Measurements from ENCODE around the gene SRCAP. TPM values are rescaled to one million over a fixed set of nuclear protein-coding genes. Genes with fewer than 3 reads are reported as not detected.

Gene SRCAP
- total RNA-seq, 1 donor from 2014 or later = 79.7 TPM

- Mint-ChIP-seq H3K27me3 (ENCODE audit: low read depth) (no peaks in the 10 kb centered on the region), H3K27ac (no peak overlapping the region), H3K4me3 (no peak overlapping the region), H3K9me3 (no peaks in the 10 kb centered on the region), H3K4me1 (peaks cover 7% of the 10 kb centered on the region), H3K36me3 (peaks cover 17% of the 10 kb centered on the region)
- TF ChIP-seq, protein P1, sequence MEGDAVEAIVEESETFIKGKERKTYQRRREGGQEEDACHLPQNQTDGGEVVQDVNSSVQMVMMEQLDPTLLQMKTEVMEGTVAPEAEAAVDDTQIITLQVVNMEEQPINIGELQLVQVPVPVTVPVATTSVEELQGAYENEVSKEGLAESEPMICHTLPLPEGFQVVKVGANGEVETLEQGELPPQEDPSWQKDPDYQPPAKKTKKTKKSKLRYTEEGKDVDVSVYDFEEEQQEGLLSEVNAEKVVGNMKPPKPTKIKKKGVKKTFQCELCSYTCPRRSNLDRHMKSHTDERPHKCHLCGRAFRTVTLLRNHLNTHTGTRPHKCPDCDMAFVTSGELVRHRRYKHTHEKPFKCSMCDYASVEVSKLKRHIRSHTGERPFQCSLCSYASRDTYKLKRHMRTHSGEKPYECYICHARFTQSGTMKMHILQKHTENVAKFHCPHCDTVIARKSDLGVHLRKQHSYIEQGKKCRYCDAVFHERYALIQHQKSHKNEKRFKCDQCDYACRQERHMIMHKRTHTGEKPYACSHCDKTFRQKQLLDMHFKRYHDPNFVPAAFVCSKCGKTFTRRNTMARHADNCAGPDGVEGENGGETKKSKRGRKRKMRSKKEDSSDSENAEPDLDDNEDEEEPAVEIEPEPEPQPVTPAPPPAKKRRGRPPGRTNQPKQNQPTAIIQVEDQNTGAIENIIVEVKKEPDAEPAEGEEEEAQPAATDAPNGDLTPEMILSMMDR (IDR thresholded peaks at IDR 0.05; ENCODE audit: unreplicated experiment) = no peak
- DNase-seq (ENCODE audit: low spot score in 2 of 2, unreplicated experiment in 2 of 2) = no peak
Observed at GRCh38 chr16:30750876-30751465, 52.0 kb downstream of the SRCAP start.

DNA sequence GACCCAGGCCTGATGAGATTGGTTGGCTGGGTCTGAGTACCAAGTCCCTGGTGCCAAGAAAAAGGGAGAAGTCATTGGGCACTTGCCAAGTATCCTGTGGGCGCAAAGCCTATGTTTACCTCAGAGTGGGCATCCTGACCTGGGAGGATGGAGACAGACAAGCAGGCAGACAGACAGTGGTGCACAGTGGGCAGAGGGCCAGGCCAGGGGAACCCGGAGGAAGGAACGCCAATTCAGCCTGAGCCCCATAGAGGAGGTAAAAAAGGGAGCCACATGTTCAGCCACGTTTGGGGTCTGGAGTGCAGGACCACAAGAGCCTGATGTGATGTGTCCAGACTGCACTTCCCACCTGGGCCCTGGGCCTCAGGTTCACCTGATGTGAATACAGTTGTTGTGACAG, 54.6 kb downstream of the SRCAP start:
- Mint-ChIP-seq H3K36me3 (peaks cover 18% of the 10 kb centered on the region), H3K4me1 (peaks cover 2% of the 10 kb centered on the region), H3K27ac (no peak overlapping the region), H3K27me3 (ENCODE audit: low read depth) (no peaks in the 10 kb centered on the region), H3K4me3 (no peak overlapping the region), H3K9me3 (no peaks in the 10 kb centered on the region)
- TF ChIP-seq, protein P1 (IDR thresholded peaks at IDR 0.05; ENCODE audit: unreplicated experiment) = no peak
- DNase-seq (ENCODE audit: low spot score in 2 of 2, unreplicated experiment in 2 of 2) = no peak

DNA sequence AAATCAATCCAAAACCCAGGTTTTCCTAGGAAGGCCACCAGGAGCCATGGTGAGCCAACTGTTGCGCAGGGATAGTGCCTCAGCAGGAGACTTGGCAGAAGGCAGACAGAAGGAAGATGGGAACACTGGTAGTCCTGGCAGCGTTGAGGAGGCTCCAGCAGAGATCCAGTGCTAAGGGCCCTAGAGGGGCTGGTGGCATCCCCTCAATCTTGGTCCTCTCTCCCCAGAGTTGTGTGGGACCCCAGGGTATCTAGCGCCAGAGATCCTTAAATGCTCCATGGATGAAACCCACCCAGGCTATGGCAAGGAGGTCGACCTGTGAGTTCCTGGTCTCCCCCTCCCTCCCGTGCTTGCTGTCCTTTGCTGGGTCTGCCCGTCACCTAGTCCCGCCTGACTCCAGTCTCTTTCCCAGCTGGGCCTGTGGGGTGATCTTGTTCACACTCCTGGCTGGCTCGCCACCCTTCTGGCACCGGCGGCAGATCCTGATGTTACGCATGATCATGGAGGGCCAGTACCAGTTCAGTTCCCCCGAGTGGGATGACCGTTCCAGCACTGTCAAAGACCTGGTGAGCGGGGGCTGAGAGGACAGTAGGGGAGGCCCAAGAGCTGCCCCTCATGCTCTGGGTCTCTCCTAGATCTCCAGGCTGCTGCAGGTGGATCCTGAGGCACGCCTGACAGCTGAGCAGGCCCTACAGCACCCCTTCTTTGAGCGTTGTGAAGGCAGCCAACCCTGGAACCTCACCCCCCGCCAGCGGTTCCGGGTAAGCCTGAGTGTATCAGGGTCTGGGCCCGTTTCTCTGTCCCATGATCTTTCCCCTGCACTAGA, 57.2 kb downstream of the SRCAP start:
- Mint-ChIP-seq H3K27me3 (ENCODE audit: low read depth) (no peaks in the 10 kb centered on the region), H3K4me3 (no peak overlapping the region), H3K27ac (no peak overlapping the region), H3K36me3 (peaks cover 16% of the 10 kb centered on the region), H3K9me3 (no peaks in the 10 kb centered on the region), H3K4me1 (peaks cover 5% of the 10 kb centered on the region)
- TF ChIP-seq, protein P1 (IDR thresholded peaks at IDR 0.05; ENCODE audit: unreplicated experiment) = no peak
- no peak for DNase-seq (ENCODE audit: low spot score in 2 of 2, unreplicated experiment in 2 of 2)

DNA sequence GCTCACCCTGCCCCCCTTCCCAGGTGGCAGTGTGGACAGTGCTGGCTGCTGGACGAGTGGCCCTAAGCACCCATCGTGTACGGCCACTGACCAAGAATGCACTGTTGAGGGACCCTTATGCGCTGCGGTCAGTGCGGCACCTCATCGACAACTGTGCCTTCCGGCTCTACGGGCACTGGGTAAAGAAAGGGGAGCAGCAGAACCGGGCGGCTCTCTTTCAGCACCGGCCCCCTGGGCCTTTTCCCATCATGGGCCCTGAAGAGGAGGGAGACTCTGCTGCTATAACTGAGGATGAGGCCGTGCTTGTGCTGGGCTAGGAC, 57.8 kb downstream of the SRCAP start:
- Mint-ChIP-seq H3K9me3 (no peaks in the 10 kb centered on the region), H3K36me3 (peaks cover 12% of the 10 kb centered on the region), H3K4me3 (no peak overlapping the region)

GRCh38 chr16:30757316-30757715, 58.3 kb downstream of the SRCAP start:
- Mint-ChIP-seq H3K27ac (no peak overlapping the region), H3K4me1 (peaks cover 9% of the 10 kb centered on the region), H3K4me3 (no peak overlapping the region), H3K27me3 (ENCODE audit: low read depth) (no peaks in the 10 kb centered on the region), H3K36me3 (peaks cover 12% of the 10 kb centered on the region), H3K9me3 (no peaks in the 10 kb centered on the region)
- DNase-seq (ENCODE audit: low spot score in 2 of 2, unreplicated experiment in 2 of 2) = no peak
- TF ChIP-seq, protein P1 (IDR thresholded peaks at IDR 0.05; ENCODE audit: unreplicated experiment) = no peak

More for the DNA sequence above, 57.8 kb downstream of the SRCAP start:
- TF ChIP-seq, protein P1 (IDR thresholded peaks at IDR 0.05; ENCODE audit: unreplicated experiment) = no peak
- H3K27me3 Mint-ChIP-seq (ENCODE audit: low read depth) = no peaks in the 10 kb centered on the region
- peaks cover 6% of the 10 kb centered on the region for H3K4me1 Mint-ChIP-seq
- DNase-seq (ENCODE audit: low spot score in 2 of 2, unreplicated experiment in 2 of 2) = no peak
- H3K27ac Mint-ChIP-seq = no peak overlapping the region
